Ovary (tissue), 9 donors: ENCODE data around the gene FBXO36. TPM values are rescaled to one million over a fixed set of nuclear protein-coding genes. Genes with fewer than 3 reads are reported as not detected.

ENCODE experiments used
- DNase-seq, 5 donors: peaks; one replicate each; pipeline ENCODE4 v3.0.0-alpha.2; 2019 to 2020
- H3K27ac ChIP-seq, 2 donors: fragments of 200-600 bp; one replicate each; pipeline versions ENCODE4 v1.5.1 to v1.8.0; 2019 to 2022
- H3K27me3 ChIP-seq: fragments of 200-600 bp; one replicate; pipeline ENCODE4 v1.8.0; 2022
- H3K36me3 ChIP-seq: fragments of 200-600 bp; sonication (generic); one replicate; pipeline ENCODE4 v1.5.1; 2019
- H3K4me1 ChIP-seq: one replicate; pipeline ENCODE4 v1.8.1; 2013; ENCODE audit warnings: mild to moderate bottlenecking, moderate library complexity; ENCODE audit not compliant: insufficient read depth
- H3K4me3 ChIP-seq: fragments of 200-600 bp; sonication (generic); one replicate; pipeline ENCODE4 v1.5.1; 2017
- H3K9me3 ChIP-seq, 2 donors: fragments of 200-600 bp in 1 of 2; sonication (generic) in 1 of 2; one replicate each; pipeline versions ENCODE4 v1.5.1 to v1.8.1; 2013 to 2019; ENCODE audit warnings: mild to moderate bottlenecking in 1 of 2, moderate library complexity in 1 of 2
- CTCF ChIP-seq, 3 donors: fragments of 450-650 bp in 2 of 3; fragments of 200-600 bp in 1 of 3; IDR thresholded peaks; one replicate each; pipeline versions ENCODE4 v1.5.1 to v1.8.0; 2016 to 2022; ENCODE audit warnings: antibody characterized with exemption in 3 of 3, mild to moderate bottlenecking in 1 of 3
- EP300 ChIP-seq: sonication (generic); formaldehyde crosslinking; IDR thresholded peaks from one replicate; pipeline ENCODE4 v1.6.1; 2017; ENCODE audit warnings: antibody characterized with exemption
- POLR2A ChIP-seq: fragments of 450-650 bp; IDR thresholded peaks from one replicate; pipeline ENCODE4 v1.6.1; 2017; ENCODE audit warnings: antibody characterized with exemption, mild to moderate bottlenecking, moderate library complexity
- WGBS, 3 donors: extraction: QIAGEN DNeasy Blood & Tissue Kit in 1 of 3; methylation state at CpG; one replicate each; pipeline versions ENCODE4 v1.1.5 to v1.1.7; 2013 to 2017; 5-methylcytosine and 5-hydroxymethylcytosine counted together
- intact Hi-C, 4 donors: fragments of 100-400 bp; cut with DNase I; formaldehyde crosslinking; loops; one replicate each; pipeline versions ENCODE4 v1.11.0 to v1.15.1; 2022 to 2023
- polyA plus RNA-seq, 2 donors: library from polyadenylated mRNA; stranded (reverse); fragments of 200-250 nt in 1 of 2; fragments of 350-450 nt in 1 of 2; fragmentation: Illumina TruSeq in 1 of 2; extraction: RNeasy Lipid Tissue Mini Kit (QIAGEN cat#74804) in 1 of 2; gene quantifications; one replicate each; pipeline ENCODE4 v1.2.3, GENCODE V29; 2013 to 2014
- total RNA-seq, 7 donors: library from RNA; depleted of rRNA in 2 of 7; stranded (reverse); fragments of >200 nt in 2 of 7; fragmentation: NEBNext Ultra II Directional in 3 of 7; extraction: Animal tissue kit (Norgen Biotek cat#: 25700) in 3 of 7; gene quantifications; one replicate each; pipeline versions ENCODE4 v1.1.0 to v1.2.4, GENCODE V29; 2016 to 2023
- donor health status: DM: no; HTN: no; CAD: no; lungs with moderate emphysema.
- donor health status: DM: no; HTN: no; CAD: no.
- donor health status: Bipolar disorder and iron deficiency.
- donor health status: DM: yes; HTN: yes; CAD: no.
- donor health status: DM: no; HTN: no; CAD: no.
- donor health status: DM: yes; HTN: yes; CAD: no.

FBXO36 gene
- total and polyA plus RNA-seq, 9 donors: 1.5 to 8.4 (median 3.7) TPM

GRCh38 chr2:230007931-230008707, 85.8 kb downstream of the FBXO36 start:
- no peaks in the 10 kb centered on the region for H3K9me3 ChIP-seq
- 47 to 55% (median 48%) methylated on average over 12 of the region's 12 CpGs for whole genome bisulfite sequencing, 3 donors
- no peaks in the 10 kb centered on the region for H3K27me3 ChIP-seq
- peaks cover 10% of the 10 kb centered on the region for H3K4me1 ChIP-seq
- DNase-seq: peak; percentile 73 to 88 (median 87)
- no peaks in the 10 kb centered on the region for H3K36me3 ChIP-seq
- TF ChIP-seq CTCF (IDR thresholded peaks at IDR 0.05): peak; percentile 75 to 85 (median 77)
- TF ChIP-seq EP300: no peak
- no peak for TF ChIP-seq POLR2A
- H3K4me3 ChIP-seq: no peak overlapping the region
- H3K27ac ChIP-seq: no peak overlapping the region
- intact Hi-C loops: loop anchor here in 3 of 4 donors (2.0 to 10.0 kb wide), 5 partner anchors 59 to 604 kb away; partner anchors contain the start of gene SLC16A14 (in 1 of the 3)

GRCh38 chr2:230008708-230009066, 86.4 kb downstream of the FBXO36 start:
- Histone ChIP-seq H3K9me3 (no peaks in the 10 kb centered on the region), H3K27ac (no peak overlapping the region), H3K4me1 (peaks cover 10% of the 10 kb centered on the region), H3K4me3 (no peak overlapping the region), H3K36me3 (no peaks in the 10 kb centered on the region), H3K27me3 (no peaks in the 10 kb centered on the region)
- intact Hi-C loops: loop anchor here in 3 of 4 donors (2.0 to 10.0 kb wide), 5 partner anchors 59 to 604 kb away; partner anchors contain the start of gene SLC16A14 (in 1 of the 3)
- no peak for DNase-seq
- whole genome bisulfite sequencing, 3 donors: 91 to 95% (median 93%) methylated on average over 1 of the region's 1 CpG
- TF ChIP-seq EP300: no peak
- no peak for TF ChIP-seq POLR2A
- TF ChIP-seq CTCF (IDR thresholded peaks at IDR 0.05): no peak

GRCh38 chr2:230010501-230010900, 88.2 kb downstream of the FBXO36 start:
- DNase-seq: peak in 4 of 5 donors; percentile 30 to 63 (median 42)
- no peaks in the 10 kb centered on the region for H3K36me3 ChIP-seq
- TF ChIP-seq EP300: no peak
- TF ChIP-seq CTCF (IDR thresholded peaks at IDR 0.05): no peak
- no peak for TF ChIP-seq POLR2A
- WGBS, 3 donors: 12 to 47% (median 25%) methylated on average over 6 of the region's 6 CpGs
- no peak overlapping the region for H3K27ac ChIP-seq
- no peak overlapping the region for H3K4me3 ChIP-seq
- H3K4me1 ChIP-seq: peaks cover 10% of the 10 kb centered on the region
- intact Hi-C loops: loop anchor here in 1 of 4 donors (10.0 kb wide), 1 partner anchor 54 kb away; the partner anchor contains the start of gene SLC16A14
- H3K9me3 ChIP-seq: no peaks in the 10 kb centered on the region
- no peaks in the 10 kb centered on the region for H3K27me3 ChIP-seq

GRCh38 chr2:230011617-230012016, 89.3 kb downstream of the FBXO36 start:
- Histone ChIP-seq H3K27ac (no peak overlapping the region), H3K36me3 (no peaks in the 10 kb centered on the region), H3K27me3 (no peaks in the 10 kb centered on the region), H3K9me3 (no peaks in the 10 kb centered on the region), H3K4me1 (peaks cover 10% of the 10 kb centered on the region), H3K4me3 (no peak overlapping the region)
- intact Hi-C loops: loop anchor here in 1 of 4 donors (10.0 kb wide), 1 partner anchor 53 kb away; the partner anchor contains the start of gene SLC16A14
- TF ChIP-seq CTCF (IDR thresholded peaks at IDR 0.05) (no peak), EP300 (no peak), POLR2A (no peak)
- no peak for DNase-seq
- WGBS, 3 donors: 19 to 48% (median 23%) methylated on average over 1 of the region's 1 CpG
